ENCODE measurements around the gene SLC22A25.

The SLC22A25 gene

DNA sequence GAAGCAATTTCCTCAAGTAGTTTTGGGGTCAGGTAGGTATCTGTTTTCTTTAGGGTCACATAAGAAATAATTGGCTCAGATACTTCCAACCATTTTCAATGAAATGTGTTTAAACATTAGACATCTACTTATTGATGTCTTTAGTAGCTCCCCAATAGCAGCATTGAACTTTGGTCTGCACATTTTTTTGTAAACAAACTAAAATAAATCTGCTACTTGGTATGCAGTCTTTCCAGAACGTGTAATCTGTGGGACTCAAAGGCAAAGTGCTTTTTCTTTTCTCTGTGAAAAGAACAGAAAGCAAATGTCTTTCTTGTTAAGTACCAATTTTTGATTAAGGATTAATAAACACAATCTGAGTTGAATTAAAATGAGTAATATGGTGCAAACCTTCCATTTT is 13.6 kb downstream of the SLC22A25 start:
- no peak for DNase-seq

DNA sequence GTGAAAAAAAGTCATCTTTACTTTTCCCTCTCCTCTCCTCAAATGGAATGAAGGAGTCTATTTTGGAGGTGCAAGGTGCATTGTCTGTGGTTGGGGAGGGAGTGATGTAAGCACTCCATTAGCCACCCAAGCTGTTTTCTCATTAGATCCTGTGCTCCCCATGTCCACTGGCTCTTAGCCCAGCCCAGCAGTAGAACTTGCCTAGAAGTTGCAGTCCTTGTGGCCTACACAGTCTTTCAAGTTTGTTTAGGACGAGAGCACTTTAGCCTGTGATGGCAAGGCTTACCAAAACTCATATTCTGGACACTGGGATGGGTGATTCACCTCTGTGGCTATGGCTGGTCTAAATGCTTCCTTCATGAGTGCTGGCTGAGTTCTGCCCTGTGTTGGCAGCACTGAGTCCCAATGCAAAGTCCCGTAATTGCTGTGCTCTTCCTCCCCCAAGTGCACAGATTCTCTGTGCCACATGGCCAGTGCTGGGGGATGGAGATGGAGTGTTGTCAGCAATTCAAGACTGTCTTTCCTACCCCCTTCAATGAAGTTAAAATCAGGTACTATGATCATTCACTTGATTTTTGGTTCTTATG is 15.8 kb downstream of the SLC22A25 start:
- DNase-seq, result no peak

DNA sequence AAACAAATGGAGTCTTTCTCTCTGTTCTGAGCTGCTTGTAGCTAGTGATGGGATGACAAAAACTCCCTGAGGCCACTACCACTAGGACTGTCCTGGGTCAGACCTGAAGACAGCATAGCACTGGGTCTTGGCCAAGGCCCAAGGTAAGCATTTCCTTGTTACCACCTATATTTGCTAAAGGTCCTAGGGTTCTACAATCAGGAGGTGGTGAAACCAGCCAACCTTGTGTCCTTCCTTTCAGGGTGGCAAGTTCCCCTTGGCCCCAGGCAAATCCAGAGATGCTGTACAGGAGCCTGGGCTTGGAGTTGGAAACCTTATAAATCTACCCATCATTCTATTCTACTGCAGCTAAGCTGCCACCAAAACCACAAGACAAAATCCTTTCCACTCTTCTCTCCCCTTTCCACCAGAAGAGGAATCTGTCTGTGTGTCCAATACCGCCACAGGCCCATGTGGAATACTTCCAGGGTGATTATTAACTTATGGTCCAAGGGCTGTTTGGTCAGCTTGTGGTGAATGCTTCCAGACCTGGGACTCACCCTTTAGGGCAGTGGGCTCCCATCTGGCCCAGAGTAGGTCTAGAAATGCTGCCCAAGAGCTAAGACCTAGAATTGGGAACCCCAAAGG is 16.8 kb downstream of the SLC22A25 start:
- no peak for DNase-seq

DNA sequence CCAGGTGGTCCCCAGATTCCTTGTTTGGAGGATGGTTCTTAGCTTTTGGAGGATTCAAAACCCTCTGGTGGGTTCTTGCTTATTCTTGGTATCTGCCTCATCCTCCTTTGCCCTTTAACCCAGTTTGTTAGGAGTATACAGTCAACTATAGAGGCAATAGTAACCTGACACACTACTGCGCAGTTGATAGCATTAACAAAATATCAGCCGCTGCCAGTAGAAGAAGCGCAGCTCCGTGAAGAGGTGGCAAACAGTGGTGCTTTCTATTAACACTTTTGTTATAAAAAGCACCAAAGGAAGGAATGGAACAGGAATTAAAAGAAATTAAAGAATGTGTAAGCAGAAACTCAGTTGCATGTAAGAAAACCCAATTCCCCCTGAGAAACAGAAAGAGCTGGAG is 29.3 kb downstream of the SLC22A25 start:
- no peak for DNase-seq

DNA sequence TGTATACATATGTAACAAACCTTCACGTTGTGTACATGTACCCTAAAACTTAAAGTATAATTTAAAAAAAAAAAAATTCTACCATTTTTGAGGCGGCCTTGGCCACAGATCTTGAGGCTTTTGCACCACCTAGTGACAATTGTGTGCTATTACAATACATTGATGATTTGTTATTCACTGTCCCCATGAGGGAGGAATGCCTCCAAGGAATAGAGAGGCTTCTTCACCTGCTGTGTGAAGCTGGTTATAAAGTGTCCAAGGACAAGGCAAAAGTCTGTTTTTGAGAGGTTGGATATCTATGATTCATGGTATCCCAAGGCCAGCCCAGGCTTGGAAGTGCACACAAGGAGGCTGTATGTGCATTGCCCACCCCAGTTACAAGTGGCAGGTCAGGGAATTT is 30.7 kb downstream of the SLC22A25 start:
- DNase-seq, result no peak

DNA sequence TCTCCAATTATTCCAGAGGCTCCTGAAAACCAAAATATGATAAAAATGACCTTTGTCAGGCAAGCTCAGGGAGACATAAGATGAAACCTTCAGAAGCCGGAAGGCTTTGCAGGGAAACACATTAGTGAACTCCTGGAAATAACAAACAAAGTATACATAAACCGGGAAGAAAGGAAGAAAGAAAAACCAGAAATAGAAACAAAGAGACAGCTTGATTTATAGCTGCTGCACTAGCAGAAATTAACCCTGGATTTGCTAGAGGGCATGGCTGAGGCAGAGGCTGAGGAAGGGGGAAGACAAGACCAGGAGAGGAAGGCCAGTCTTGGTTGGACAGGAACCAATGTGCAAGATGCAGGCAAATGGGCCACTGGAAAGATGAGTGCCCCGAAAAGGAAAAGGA is 33.3 kb downstream of the SLC22A25 start:
- DNase-seq, result no peak
